ENCODE measurements around the gene KLF8. TPM values are rescaled to one million over a fixed set of nuclear protein-coding genes. Genes with fewer than 3 reads are reported as not detected.

The KLF8 gene
- total and polyA plus RNA-seq, 9 donors, result 9.5 to 25.1 (median 13.6) TPM

GRCh38 chrX:56319165-56319564 is 87.0 kb downstream of the KLF8 start:
- no peak overlapping the region for H3K4me3 ChIP-seq
- no peak for TF ChIP-seq EP300 (IDR thresholded peaks at IDR 0.05)
- no peak for TF ChIP-seq CTCF (IDR thresholded peaks at IDR 0.05)
- TF ChIP-seq POLR2A (IDR thresholded peaks at IDR 0.05), result no peak
- no peaks in the 10 kb centered on the region for H3K9me3 ChIP-seq
- H3K27ac ChIP-seq, result no peak overlapping the region
- intact Hi-C loops (cut with DNase I), result no loop called here
- no peaks in the 10 kb centered on the region for H3K36me3 ChIP-seq
- no peak for DNase-seq
- no peaks in the 10 kb centered on the region for H3K27me3 ChIP-seq
- no peaks in the 10 kb centered on the region for H3K4me1 ChIP-seq (ENCODE audit: insufficient read depth)

Measured in ovary (tissue), 9 donors.